IPS-18a (cell line): ENCODE results near the gene H2BK1.

Source experiments
- H3K27ac ChIP-seq: one replicate; pipeline ENCODE4 v1.5.1; 2013; ENCODE audit warnings: low read length
- H3K27me3 ChIP-seq: one replicate; pipeline ENCODE4 v1.6.1; 2013; ENCODE audit warnings: mild to moderate bottlenecking, low read length; ENCODE audit not compliant: control insufficient read depth, insufficient read depth
- H3K36me3 ChIP-seq: one replicate; pipeline ENCODE4 v1.6.1; 2013; ENCODE audit warnings: low read depth, low read length; ENCODE audit not compliant: control insufficient read depth
- H3K4me1 ChIP-seq: one replicate; pipeline ENCODE4 v1.6.1; 2013; ENCODE audit warnings: low read depth, low read length; ENCODE audit not compliant: control insufficient read depth
- H3K4me3 ChIP-seq: one replicate; pipeline ENCODE4 v1.5.1; 2013; ENCODE audit warnings: low read length
- H3K9ac ChIP-seq: one replicate; pipeline ENCODE4 v1.6.1; 2013; ENCODE audit warnings: mild to moderate bottlenecking, low read length, moderate library complexity
- H3K9me3 ChIP-seq: one replicate; pipeline ENCODE4 v1.6.1; 2013; ENCODE audit warnings: low read depth, low read length; ENCODE audit not compliant: control insufficient read depth

The H2BK1 gene

DNA sequence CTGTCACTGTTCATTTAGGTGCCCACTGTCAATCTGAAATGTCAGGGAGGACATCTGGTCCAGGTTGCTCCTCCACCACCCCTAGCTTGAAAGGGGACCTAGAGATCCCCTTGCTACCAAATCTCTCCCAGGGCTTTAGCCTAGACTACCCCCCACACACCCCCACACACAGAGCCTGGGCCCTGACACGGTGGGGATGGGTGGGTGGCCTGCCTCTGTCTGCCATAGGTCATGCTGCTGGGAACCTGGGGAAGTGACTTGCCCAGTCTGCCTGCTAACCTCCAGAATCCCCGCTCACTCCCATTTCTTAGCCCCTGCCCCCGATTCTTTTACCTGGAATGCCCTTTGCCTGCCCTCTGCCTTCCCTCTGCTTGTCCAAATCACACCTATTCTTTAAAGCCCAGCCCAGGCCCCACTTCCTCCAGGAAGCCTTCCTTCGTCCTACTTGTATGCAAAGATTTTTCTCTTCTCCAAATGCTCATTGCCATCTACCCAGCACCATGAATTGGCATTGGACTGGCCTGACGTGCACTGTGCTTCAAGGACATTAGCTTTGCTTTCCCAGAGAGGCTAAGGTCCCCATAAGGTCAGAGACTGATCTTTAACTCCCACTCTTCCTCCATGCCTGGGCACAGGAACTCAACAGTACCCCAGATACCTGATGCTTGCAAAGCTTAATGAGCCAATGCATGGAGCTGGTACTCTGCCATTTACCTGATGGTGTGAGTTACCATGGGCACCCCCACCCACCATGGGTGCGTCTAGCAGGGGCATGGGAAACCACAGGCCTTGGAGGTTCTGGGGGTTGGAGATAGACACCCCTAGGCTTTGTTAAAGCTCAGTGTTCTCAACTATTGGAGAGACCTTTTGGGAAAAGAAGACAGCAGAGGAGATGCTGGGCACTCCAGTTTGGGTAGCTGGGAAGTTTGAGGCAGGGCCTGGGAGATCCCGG is 40.2 kb upstream of the H2BK1 start:
- H3K4me3 ChIP-seq: peak overlapping the region; percentile 53
- H3K4me1 ChIP-seq: peaks cover 25% of the 10 kb centered on the region
- no peak overlapping the region for H3K27ac ChIP-seq
- H3K36me3 ChIP-seq: no peaks in the 10 kb centered on the region
- no peaks in the 10 kb centered on the region for H3K9me3 ChIP-seq
- H3K9ac ChIP-seq: no peak overlapping the region
- H3K27me3 ChIP-seq: peaks cover 73% of the 10 kb centered on the region

GRCh38 chr7:151249732-151250072 is 39.4 kb upstream of the H2BK1 start:
- Histone ChIP-seq H3K27ac (no peak overlapping the region), H3K36me3 (no peaks in the 10 kb centered on the region), H3K4me1 (peaks cover 30% of the 10 kb centered on the region), H3K9ac (no peak overlapping the region), H3K4me3 (peak overlapping the region; percentile 49), H3K9me3 (no peaks in the 10 kb centered on the region), H3K27me3 (peaks cover 78% of the 10 kb centered on the region)

GRCh38 chr7:151249034-151249731 is 38.9 kb upstream of the H2BK1 start:
- Histone ChIP-seq H3K4me3 (peak overlapping the region; percentile 49), H3K27ac (no peak overlapping the region), H3K27me3 (peaks cover 78% of the 10 kb centered on the region), H3K36me3 (no peaks in the 10 kb centered on the region), H3K9ac (no peak overlapping the region), H3K9me3 (no peaks in the 10 kb centered on the region), H3K4me1 (peaks cover 34% of the 10 kb centered on the region)

DNA sequence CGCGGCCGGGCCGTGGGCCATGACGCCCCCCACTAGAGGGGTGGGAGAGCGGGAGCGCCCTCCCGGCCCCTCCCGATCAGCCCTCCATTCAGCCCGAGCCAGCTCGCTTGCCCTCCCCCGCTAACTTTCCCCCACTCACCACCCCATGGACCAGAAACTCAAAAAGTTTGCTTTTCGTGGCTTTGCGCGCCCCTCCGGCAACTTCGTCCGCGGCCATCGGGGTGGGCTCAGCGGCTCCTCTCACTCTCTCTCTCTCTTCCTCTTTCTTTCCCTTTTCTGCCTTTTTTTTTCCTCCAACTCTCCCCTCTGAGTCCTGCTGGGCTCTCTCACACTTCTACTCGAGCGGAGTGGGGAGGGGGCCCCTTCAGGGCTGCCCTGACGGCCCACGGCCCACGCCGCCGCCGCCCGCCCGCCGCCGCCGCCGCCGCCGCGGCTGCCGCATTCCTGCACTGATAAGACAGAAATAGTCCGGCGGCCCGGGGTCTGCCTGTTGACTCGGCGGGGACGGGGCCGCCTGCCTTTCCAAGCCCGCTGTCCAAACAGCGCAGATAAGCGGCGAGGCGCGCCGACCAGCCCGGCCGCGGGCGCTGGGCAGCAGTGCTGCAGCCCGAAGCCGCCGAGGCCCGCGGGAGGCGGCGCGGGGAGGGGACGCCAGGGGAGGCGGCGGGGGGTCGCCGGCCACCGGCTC is 38.2 kb upstream of the H2BK1 start, which contains the start of gene SMARCD3:
Gene SMARCD3 (minus strand): TSS at position 349 of the 688 bp plus-strand sequence. CDS start 132 bp downstream, at position 217.
- Histone ChIP-seq H3K27ac (no peak within 1 kb of the TSS), H3K9ac (no peak within 1 kb of the TSS), H3K4me3 (peak within 1 kb of the TSS; percentile 57), H3K36me3 (no peaks in the 10 kb centered on the region), H3K27me3 (peaks cover 78% of the 10 kb centered on the region), H3K4me1 (peaks cover 40% of the 10 kb centered on the region), H3K9me3 (no peaks in the 10 kb centered on the region)

DNA sequence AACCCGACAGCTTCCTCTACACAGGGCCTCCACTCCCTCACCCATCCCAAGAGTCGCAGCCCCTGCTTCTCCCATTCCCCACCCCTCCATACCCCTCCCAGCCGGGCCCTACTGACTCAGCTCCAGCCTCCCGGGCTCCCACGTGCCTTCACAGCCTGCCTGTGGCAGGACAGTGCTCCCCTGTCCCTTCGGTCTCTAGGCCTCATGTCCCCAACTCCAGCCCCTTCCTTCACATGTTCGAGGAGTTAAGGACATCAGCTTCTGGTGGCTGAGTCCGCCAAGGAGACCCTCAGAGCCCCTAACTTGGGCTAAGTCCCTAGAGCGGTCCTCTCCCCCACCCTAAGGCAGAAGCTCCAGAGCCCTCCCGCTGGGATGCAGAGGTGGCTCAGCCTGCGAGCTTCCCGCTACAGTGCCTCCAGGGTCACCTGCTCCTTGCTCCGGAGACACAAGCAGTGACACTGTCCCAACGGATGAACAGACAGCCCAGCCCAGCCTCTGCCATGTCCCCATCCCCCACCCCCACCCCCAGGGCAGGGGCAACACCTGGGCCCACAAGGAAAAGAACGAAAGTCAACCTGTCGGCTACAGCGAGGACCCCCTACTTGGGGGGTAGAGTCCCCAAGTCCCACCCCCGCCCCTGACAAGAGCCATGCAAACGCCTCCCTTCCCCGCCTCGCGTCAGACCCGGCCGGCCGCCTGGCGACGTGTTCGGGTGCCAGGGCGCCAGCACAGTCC is 37.5 kb upstream of the H2BK1 start:
- Histone ChIP-seq H3K27me3 (peaks cover 77% of the 10 kb centered on the region), H3K9ac (no peak overlapping the region), H3K36me3 (no peaks in the 10 kb centered on the region), H3K4me1 (peaks cover 36% of the 10 kb centered on the region), H3K9me3 (no peaks in the 10 kb centered on the region), H3K27ac (no peak overlapping the region), H3K4me3 (peak overlapping the region; percentile 57)

DNA sequence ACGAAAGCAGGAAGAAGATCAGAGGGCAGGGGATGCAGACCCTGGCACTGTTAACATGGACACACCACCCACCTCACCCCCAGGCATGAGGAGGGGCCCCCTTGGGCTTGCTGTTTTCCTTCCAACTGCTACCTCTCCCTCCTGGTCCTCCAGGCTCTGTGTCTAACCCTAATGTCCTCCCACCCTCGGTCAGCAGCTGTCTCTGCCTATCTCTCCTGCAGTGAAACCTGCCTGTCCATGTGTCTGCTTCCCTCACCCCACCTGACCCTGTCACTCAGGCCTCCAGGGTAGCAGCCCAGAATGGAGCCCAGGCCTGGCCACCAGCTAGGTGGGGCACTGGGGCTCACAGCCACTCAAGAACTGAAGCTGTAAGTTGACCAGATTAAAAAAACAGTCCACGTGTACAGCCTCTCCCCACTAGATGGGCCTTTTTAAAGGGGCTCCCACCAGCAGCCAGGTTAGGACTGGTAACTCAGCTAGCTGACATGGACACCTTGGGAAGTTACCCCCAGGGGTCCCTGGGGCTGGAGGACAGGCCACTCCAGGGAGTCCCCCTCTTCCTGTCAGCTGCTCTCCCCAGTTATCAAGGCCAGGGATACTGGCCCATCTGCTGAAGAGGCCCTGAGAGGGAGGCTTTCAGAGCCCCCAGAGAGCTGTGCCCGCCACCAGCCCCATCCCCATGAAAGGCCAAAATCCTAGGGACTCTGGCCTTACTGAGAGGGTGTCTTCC is 36.7 kb upstream of the H2BK1 start:
- Histone ChIP-seq H3K9ac (no peak overlapping the region), H3K36me3 (no peaks in the 10 kb centered on the region), H3K27ac (no peak overlapping the region), H3K4me1 (peaks cover 33% of the 10 kb centered on the region), H3K9me3 (no peaks in the 10 kb centered on the region), H3K4me3 (no peak overlapping the region), H3K27me3 (peaks cover 77% of the 10 kb centered on the region)

- Histone ChIP-seq H3K27ac (no peak overlapping the region), H3K36me3 (no peaks in the 10 kb centered on the region), H3K27me3 (peaks cover 75% of the 10 kb centered on the region), H3K9ac (no peak overlapping the region), H3K4me3 (no peak overlapping the region), H3K4me1 (peaks cover 33% of the 10 kb centered on the region), H3K9me3 (no peaks in the 10 kb centered on the region)
These were observed 36.0 kb upstream of the H2BK1 start for GRCh38 chr7:151246102-151246850.

DNA sequence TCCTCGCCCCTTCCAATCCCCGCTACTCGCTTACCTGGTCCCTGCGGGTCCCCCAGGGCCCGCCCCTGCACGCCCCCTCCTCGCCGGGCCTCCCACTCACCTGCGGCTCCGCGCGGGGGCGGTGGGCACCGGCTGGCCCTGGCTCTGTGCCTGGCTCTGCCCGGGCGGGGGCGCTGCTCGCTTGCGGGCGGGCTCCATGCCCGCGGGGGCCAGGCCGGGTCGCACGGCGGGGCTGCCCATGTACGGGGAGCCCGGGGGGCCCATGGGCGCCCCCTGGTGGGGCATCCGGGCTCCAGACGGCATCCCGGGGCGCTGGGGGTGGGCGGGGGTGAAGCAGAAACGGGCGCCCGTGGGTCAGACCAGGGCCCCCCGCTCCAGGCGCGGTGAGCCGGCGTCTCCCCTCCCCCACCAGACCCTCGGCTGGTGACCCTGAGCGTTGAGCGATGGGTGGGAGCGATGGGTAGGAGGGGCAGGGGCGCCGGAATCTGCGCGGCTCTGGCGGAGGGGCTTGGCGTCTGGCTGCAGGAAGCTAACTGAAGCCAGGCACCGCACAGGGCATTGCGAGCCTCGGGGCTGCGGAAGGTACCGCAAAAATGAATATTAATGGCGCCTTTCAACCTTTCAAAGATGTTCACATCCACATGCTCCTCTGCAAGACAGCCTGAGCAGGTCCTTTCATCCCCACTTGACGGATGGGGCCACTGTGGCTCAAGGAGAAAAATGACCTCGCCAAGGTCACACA is 35.2 kb upstream of the H2BK1 start:
- peaks cover 68% of the 10 kb centered on the region for H3K27me3 ChIP-seq
- H3K36me3 ChIP-seq: no peaks in the 10 kb centered on the region
- no peak overlapping the region for H3K9ac ChIP-seq
- no peaks in the 10 kb centered on the region for H3K9me3 ChIP-seq
- H3K4me1 ChIP-seq: peaks cover 26% of the 10 kb centered on the region
- peak overlapping the region; percentile 57 for H3K4me3 ChIP-seq
- no peak overlapping the region for H3K27ac ChIP-seq

DNA sequence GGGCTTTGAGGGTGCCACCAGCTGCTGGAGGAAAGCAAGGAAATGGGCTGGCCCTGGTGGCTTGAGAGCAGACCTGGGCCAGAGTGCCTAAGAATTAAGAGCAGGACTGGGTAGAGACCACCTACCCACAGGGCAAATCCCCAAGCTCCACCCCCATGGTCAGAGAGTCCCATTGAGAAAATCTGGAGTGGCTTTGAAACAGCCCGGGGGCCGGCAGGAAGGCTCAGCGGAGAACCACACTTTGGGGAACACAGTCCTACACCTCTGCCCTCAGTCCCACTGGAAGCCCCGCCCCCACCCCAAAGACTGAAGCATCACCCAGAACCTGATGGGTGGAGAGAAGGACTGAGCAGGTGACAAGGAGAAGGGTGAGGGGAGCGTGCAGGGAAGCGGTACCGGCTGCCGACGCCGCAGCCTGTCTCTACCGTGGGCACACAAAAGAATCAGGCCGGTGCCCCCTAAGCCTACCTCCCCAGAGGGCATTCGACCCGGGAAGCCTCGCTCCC is 34.6 kb upstream of the H2BK1 start:
- Histone ChIP-seq H3K4me1 (peaks cover 22% of the 10 kb centered on the region), H3K36me3 (no peaks in the 10 kb centered on the region), H3K27me3 (peaks cover 61% of the 10 kb centered on the region), H3K4me3 (peak overlapping the region; percentile 57), H3K9me3 (no peaks in the 10 kb centered on the region), H3K27ac (no peak overlapping the region), H3K9ac (no peak overlapping the region)
